GM13977 (cell line): ENCODE data around the gene OGG1.

Source experiments
- DNase-seq: peaks from one replicate; pipeline ENCODE4 v3.0.0; 2012; ENCODE audit warnings: low spot score
- CTCF ChIP-seq: IDR thresholded peaks from 2 replicates; pipeline ENCODE4 v1.5.1; 2012; ENCODE audit warnings: mild to moderate bottlenecking, control low read depth; ENCODE audit not compliant: insufficient read depth; ENCODE audit errors: extremely low read depth, missing control alignments
- in situ Hi-C: fragments of 300-500 bp; cut with MboI; formaldehyde crosslinking; loops from one replicate; pipeline ENCODE4 v1.12.0; 2022; ENCODE audit warnings: low sequenced_read_pairs, low pct_unique_long_range_greater_than_20kb, mixed read lengths, inconsistent platforms; ENCODE audit not compliant: unreplicated experiment

Gene OGG1

GRCh38 chr3:9780910-9781309 lies 31.2 kb downstream of the OGG1 start:
- TF ChIP-seq CTCF = no peak

GRCh38 chr3:9781551-9781950 lies 31.8 kb downstream of the OGG1 start:
- in situ Hi-C loops = no loop called here
- no peak for TF ChIP-seq CTCF
- DNase-seq = no peak

More at GRCh38 chr3:9780910-9781309, 31.2 kb downstream of the OGG1 start:
- no peak for DNase-seq
- in situ Hi-C loops = no loop called here

GRCh38 chr3:9781978-9782603 lies 32.3 kb downstream of the OGG1 start:
- in situ Hi-C loops = no loop called here
- TF ChIP-seq CTCF = no peak
- no peak for DNase-seq

GRCh38 chr3:9782770-9783169 lies 33.0 kb downstream of the OGG1 start:
- in situ Hi-C loops = no loop called here
- TF ChIP-seq CTCF = peak; percentile 41
- DNase-seq = no peak

GRCh38 chr3:9783954-9784353 lies 34.2 kb downstream of the OGG1 start:
- DNase-seq = no peak
- in situ Hi-C loops = no loop called here
- no peak for TF ChIP-seq CTCF

GRCh38 chr3:9784965-9785364 lies 35.2 kb downstream of the OGG1 start:
- in situ Hi-C loops = no loop called here
- TF ChIP-seq CTCF = no peak
- no peak for DNase-seq
